ENCODE measurements around the gene POFUT1.

- TF ChIP-seq CTCF (conservative IDR thresholded peaks at IDR 0.05) (no peak), ZFX (IDR thresholded peaks at IDR 0.05) (no peak)
These were observed 2.4 kb upstream of the POFUT1 start for GRCh38 chr20:32205110-32205842.
